ENCODE measurements around the gene MFN1. TPM values are rescaled to one million over a fixed set of nuclear protein-coding genes. Genes with fewer than 3 reads are reported as not detected.

Gene MFN1
- total and polyA plus RNA-seq, 2 of the 13 experiments (the other 11 are each of a cell fraction or from before 2014, with no cell fraction given), result 25.2 to 37.5 TPM

DNA sequence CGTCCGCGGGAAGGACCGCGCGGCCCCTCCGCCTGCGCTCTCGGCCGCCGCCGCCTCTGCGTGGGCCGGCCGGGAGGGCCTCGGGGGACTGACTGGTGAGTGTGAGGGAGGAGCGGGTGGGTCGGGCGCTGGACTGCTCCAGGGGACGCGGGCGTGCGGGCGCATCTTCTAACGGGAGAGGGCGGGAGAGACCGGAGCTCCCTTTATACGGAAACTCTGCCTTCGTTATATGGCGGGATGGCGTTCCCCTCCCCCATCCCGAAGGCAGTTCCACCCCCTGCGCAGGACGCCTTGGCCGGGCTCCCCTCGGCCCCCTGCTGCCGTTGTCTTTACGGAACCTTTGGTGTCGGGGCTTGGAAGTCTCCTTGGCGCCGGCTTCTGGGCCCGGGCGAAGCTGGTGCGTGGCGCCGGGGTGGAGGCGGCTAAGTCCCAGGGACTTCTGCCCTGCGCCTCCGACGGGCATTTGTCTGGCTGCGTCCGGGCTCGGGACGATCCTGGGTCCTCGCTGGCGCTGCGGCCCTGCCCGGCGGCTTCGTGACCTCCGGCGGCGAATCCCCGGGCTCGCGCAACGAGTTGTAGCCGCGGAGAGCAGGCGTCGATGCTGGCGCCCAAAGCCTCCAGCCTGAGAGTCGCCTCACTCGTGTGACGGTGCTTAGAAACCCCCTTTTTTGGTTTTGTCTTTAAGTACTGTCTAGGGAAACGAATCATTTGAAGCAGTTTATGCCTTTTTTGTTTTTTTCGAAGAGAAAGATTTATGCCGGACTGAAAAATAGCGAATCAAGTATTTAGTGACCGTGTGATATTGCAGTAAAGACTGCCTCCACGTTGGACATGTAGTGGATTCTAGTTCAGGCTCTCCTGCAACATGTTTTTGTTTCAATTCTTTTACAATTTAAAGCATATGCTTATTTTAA lies 24.1 kb upstream of the MFN1 start (continued):
- TF ChIP-seq, protein P1, sequence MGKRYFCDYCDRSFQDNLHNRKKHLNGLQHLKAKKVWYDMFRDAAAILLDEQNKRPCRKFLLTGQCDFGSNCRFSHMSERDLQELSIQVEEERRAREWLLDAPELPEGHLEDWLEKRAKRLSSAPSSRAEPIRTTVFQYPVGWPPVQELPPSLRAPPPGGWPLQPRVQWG (CRISPR knock-in tag; IDR thresholded peaks at IDR 0.05; ENCODE audit: borderline replicate concordance, low read depth), result no peak
- TF ChIP-seq MIER3 (CRISPR knock-in tag; IDR thresholded peaks at IDR 0.05; ENCODE audit: borderline replicate concordance), result no peak
- TF ChIP-seq ZNF549 (CRISPR knock-in tag; IDR thresholded peaks at IDR 0.05), result no peak
- no peak; the same call in 1 of the 2 replicates for TF ChIP-seq GPN1 (CRISPR knock-in tag; IDR thresholded peaks at IDR 0.05; ENCODE audit: borderline replicate concordance)
- no peak for TF ChIP-seq SSRP1 (CRISPR knock-in tag; IDR thresholded peaks at IDR 0.05)
- TF ChIP-seq ZNF616 (CRISPR knock-in tag; IDR thresholded peaks at IDR 0.05; ENCODE audit: low read depth), result no peak; the same call in 1 of the 2 replicates
- no peak for TF ChIP-seq NR3C1 (CRISPR knock-in tag; IDR thresholded peaks at IDR 0.05)
- TF ChIP-seq, protein P2, sequence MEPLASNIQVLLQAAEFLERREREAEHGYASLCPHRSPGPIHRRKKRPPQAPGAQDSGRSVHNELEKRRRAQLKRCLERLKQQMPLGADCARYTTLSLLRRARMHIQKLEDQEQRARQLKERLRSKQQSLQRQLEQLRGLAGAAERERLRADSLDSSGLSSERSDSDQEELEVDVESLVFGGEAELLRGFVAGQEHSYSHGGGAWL (CRISPR knock-in tag; IDR thresholded peaks at IDR 0.05), result 0 out of 2 replicates have a peak, but pooled peaks have one; percentile 41
- no peak for TF ChIP-seq ZNF354B (CRISPR knock-in tag; IDR thresholded peaks at IDR 0.05)
- no peak; the same call in 1 of the 2 replicates for TF ChIP-seq ZNF138 (CRISPR knock-in tag; IDR thresholded peaks at IDR 0.05; ENCODE audit: low read depth)
- TF ChIP-seq, protein P3, sequence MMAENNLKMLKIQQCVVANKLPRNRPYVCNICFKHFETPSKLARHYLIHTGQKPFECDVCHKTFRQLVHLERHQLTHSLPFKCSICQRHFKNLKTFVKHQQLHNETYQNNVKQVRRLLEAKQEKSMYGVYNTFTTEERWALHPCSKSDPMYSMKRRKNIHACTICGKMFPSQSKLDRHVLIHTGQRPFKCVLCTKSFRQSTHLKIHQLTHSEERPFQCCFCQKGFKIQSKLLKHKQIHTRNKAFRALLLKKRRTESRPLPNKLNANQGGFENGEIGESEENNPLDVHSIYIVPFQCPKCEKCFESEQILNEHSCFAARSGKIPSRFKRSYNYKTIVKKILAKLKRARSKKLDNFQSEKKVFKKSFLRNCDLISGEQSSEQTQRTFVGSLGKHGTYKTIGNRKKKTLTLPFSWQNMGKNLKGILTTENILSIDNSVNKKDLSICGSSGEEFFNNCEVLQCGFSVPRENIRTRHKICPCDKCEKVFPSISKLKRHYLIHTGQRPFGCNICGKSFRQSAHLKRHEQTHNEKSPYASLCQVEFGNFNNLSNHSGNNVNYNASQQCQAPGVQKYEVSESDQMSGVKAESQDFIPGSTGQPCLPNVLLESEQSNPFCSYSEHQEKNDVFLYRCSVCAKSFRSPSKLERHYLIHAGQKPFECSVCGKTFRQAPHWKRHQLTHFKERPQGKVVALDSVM (CRISPR knock-in tag; IDR thresholded peaks at IDR 0.05), result no peak
- TF ChIP-seq, protein P4, sequence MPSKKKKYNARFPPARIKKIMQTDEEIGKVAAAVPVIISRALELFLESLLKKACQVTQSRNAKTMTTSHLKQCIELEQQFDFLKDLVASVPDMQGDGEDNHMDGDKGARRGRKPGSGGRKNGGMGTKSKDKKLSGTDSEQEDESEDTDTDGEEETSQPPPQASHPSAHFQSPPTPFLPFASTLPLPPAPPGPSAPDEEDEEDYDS (CRISPR knock-in tag; IDR thresholded peaks at IDR 0.05), result no peak
- no peak for TF ChIP-seq KLF9 (CRISPR knock-in tag; IDR thresholded peaks at IDR 0.05; ENCODE audit: low read depth)
- TF ChIP-seq ZBTB20 (CRISPR knock-in tag; IDR thresholded peaks at IDR 0.05; ENCODE audit: borderline replicate concordance, low read depth), result no peak
- no peak for TF ChIP-seq ZNF292 (CRISPR knock-in tag; IDR thresholded peaks at IDR 0.05; ENCODE audit: borderline replicate concordance, low read depth)
- TF ChIP-seq, protein P5, sequence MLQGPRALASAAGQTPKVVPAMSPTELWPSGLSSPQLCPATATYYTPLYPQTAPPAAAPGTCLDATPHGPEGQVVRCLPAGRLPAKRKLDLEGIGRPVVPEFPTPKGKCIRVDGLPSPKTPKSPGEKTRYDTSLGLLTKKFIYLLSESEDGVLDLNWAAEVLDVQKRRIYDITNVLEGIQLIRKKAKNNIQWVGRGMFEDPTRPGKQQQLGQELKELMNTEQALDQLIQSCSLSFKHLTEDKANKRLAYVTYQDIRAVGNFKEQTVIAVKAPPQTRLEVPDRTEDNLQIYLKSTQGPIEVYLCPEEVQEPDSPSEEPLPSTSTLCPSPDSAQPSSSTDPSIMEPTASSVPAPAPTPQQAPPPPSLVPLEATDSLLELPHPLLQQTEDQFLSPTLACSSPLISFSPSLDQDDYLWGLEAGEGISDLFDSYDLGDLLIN (CRISPR knock-in tag; IDR thresholded peaks at IDR 0.05; ENCODE audit: borderline replicate concordance), result no peak
- TF ChIP-seq SMYD3 (CRISPR knock-in tag; IDR thresholded peaks at IDR 0.05), result no peak
- TF ChIP-seq TEAD3 (CRISPR knock-in tag; optimal IDR thresholded peaks at IDR 0.05; ENCODE audit: borderline replicate concordance), result peak; percentile 7
- no peak for TF ChIP-seq SUZ12 (IDR thresholded peaks at IDR 0.05; ENCODE audit: low read depth, low read length)
- TF ChIP-seq, protein P6, sequence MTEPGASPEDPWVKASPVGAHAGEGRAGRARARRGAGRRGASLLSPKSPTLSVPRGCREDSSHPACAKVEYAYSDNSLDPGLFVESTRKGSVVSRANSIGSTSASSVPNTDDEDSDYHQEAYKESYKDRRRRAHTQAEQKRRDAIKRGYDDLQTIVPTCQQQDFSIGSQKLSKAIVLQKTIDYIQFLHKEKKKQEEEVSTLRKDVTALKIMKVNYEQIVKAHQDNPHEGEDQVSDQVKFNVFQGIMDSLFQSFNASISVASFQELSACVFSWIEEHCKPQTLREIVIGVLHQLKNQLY (CRISPR knock-in tag; IDR thresholded peaks at IDR 0.05), result no peak
- no peak for TF ChIP-seq NR2F2 (IDR thresholded peaks at IDR 0.05; ENCODE audit: borderline replicate concordance, low read depth)
- TF ChIP-seq PAWR (CRISPR knock-in tag; IDR thresholded peaks at IDR 0.05; ENCODE audit: borderline replicate concordance), result no peak
- no peak for TF ChIP-seq ZNF143 (CRISPR knock-in tag; IDR thresholded peaks at IDR 0.05)
- no peak for TF ChIP-seq ZFP36 (IDR thresholded peaks at IDR 0.05; ENCODE audit: borderline replicate concordance, low read depth, low read length, partially characterized antibody)
- TF ChIP-seq PHF20 (CRISPR knock-in tag; IDR thresholded peaks at IDR 0.05), result no peak; the same call in 1 of the 2 replicates
- no peak for TF ChIP-seq ZSCAN21 (CRISPR knock-in tag; IDR thresholded peaks at IDR 0.05; ENCODE audit: borderline replicate concordance)
